Measurements from ENCODE around the gene SP140.

- no peak for TF ChIP-seq POLR2A (IDR thresholded peaks at IDR 0.05; ENCODE audit: low read length)
- no peak for TF ChIP-seq GATA1 (IDR thresholded peaks at IDR 0.05; ENCODE audit: low read depth, low read length)
Measured at GRCh38 chr2:230184727-230185578, 40.6 kb upstream of the SP140 start.

Measured in erythroblast (primary cell).